HG02870 (cell line): ENCODE measurements around the gene ARHGEF16.

Source experiments
- ATAC-seq: cut with Tn5 transposase; IDR thresholded peaks from one replicate; pipeline ENCODE4 v1.9.1; 2021; ENCODE audit warnings: mild to moderate bottlenecking, moderate library complexity; ENCODE audit not compliant: unreplicated experiment

Gene ARHGEF16

DNA sequence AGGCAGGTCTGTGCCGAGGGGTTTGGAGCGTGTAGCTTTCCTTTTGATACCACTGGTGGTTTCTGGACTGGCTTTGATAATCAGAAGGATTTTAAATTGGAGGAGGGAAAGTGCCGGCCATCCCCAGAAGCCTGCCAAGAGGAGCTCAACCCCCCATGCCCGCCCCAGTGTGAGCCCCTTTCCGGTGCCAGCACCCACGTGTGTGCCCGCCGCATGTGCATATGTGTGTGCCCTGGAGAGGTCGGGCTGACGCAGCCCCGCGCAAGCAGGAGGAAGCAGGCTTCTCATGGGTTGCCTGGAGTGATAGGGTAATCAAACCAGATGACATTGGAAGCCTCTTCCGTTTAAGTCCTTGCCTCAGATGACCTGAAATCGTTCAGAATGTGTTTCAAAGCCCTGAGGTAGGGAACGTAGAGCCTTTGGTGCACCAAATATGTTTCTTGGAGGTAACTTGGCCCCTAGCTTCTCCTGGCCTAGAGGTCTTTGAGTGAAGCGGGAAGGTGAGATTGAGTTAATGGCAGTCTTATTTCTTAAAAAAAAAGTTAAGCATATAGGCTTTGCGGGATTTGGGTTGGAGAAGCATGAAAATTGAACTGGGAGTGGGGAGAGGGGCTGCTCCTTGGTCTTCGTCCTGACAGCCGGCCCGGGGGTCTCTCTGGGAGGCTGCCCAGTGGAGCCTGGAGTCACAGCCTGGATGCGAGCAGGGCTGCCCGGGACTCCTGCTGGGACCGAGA, 34.1 kb upstream of the ARHGEF16 start:
- ATAC-seq, result no peak

DNA sequence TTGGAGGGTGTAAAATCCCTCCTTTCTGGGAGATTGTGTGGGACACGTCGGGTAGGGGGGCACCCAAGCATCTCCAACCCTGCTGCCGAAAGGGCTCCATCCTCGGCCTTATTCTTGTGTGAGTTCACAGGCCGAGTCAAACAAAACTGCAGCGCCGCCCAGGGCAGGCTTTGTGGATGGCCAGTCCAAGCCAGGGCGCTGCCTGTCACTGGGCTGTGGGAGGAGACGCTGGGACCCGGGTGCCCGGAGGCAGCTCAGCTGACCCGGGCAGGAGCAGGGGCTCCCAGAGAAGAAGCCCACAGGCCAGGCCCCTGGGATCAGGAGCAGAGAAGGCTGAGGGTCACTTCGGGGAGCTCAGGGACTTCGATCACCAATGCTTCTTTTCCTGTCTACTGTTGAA, 31.8 kb upstream of the ARHGEF16 start:
- ATAC-seq, result no peak

DNA sequence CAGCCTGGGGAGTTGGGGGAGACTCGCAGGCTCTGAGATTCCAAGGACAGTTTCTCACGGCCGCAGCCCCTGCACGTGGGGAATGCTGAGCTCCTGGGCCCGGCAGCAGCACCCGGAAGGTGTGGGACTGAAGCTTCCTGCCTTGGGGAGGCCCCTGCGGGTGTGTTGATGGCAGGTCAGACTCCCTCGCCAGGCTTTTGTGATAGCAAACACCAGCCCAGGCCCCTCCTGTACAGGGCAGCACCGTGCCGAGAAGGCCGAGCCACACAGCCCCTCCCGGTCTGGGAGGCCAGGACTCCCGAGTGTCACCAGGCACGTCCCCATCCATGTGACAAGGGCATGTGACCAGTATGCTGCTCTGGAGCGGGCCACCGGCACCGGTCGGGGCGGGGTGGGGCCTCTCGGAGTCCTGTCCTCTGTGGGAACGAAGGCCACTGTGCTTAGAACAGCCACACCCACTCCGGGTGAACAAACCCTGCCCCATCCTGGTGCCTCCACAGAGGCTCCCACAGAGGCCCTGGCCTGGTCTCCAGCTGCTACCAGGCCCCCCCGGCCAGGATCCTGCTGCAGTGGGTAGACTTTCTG, 31.1 kb upstream of the ARHGEF16 start:
- ATAC-seq, result no peak

DNA sequence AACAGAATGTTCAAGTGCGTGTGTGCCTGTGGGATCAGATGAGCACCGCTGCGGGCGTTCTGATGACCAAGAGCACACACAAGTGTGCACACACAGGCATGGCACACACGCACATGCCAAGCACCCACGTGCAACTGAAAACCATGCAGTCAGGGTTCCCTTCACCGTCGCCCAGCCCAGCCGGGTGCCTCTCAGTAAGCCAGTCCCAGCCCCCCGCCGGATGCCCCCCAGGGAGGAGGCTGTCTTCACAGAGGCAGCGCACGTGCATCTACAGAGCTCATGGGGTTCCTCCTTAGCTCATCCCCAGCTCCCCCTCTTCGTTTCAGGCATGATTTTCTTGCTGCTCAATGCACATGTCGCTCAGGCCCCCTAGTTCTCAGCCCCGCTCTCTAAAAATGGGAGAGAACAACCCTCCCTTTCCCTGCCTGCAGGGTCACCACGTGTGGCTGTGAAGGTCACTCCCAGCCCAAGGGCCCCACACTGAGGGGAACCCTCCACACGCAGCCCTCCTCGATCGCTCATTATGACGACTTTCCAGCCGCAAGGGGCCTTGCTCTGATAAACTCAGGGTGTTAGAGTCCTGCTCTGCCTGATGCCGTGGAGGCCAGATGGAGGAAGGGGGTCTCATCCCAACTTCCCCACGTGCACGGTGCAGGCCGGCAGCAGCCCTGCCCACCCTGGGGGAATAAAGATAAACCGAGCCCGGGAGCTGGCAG, 30.4 kb upstream of the ARHGEF16 start:
- ATAC-seq, result no peak

DNA sequence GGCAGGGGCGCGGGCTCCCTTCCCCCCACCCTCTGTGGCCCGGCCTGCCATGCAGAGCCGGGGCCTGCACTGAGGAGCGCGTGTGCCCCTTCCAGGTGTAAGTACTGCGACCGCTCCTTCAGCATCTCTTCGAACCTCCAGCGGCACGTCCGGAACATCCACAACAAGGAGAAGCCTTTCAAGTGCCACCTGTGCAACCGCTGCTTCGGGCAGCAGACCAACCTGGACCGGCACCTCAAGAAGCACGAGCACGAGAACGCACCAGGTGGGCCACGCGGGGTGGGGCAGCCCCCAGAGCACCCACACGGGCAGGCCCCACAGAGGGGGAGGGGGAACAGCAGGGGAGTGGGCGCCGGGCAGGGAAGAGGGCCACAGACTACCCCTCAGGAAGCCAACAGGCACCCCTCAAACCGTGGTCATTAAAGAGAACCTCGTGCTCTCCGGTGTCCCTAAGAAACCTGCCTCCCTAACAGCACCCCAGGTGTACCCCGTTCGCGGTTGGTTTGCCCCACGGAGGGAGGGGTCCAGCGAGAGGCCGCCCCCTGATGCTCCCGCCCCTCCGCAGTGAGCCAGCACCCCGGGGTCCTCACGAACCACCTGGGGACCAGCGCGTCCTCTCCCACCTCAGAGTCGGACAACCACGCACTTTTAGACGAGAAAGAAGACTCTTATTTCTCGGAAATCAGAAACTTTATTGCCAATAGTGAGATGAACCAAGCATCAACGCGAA, 28.8 kb upstream of the ARHGEF16 start:
- ATAC-seq, result no peak

DNA sequence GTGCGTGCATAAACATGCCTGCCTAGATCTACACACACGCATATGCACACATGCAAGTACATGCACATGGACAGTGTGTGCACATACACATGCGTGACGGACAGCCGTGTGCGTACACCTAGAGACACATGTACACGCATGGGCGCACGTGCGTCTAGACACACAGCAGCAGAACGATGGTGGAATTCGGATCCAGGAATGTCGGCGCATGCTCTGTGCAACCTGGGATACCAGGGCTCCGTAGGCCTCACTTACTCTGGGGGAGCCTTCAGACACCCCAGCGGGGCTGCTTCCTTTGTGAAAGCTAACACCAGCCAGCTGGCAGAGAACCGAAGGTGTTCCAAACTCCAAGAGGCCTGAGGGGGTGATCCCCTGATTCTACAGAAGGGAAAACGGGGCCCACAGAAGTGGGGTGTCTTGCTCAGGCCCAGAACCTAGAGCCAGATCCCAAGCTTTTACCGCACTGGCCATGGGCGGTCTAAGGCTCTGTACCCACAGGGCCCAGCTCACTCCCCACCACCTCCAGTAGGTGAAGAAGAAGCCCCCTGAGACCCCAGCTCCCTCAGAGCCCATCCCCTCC, 27.4 kb upstream of the ARHGEF16 start:
- ATAC-seq, result no peak

DNA sequence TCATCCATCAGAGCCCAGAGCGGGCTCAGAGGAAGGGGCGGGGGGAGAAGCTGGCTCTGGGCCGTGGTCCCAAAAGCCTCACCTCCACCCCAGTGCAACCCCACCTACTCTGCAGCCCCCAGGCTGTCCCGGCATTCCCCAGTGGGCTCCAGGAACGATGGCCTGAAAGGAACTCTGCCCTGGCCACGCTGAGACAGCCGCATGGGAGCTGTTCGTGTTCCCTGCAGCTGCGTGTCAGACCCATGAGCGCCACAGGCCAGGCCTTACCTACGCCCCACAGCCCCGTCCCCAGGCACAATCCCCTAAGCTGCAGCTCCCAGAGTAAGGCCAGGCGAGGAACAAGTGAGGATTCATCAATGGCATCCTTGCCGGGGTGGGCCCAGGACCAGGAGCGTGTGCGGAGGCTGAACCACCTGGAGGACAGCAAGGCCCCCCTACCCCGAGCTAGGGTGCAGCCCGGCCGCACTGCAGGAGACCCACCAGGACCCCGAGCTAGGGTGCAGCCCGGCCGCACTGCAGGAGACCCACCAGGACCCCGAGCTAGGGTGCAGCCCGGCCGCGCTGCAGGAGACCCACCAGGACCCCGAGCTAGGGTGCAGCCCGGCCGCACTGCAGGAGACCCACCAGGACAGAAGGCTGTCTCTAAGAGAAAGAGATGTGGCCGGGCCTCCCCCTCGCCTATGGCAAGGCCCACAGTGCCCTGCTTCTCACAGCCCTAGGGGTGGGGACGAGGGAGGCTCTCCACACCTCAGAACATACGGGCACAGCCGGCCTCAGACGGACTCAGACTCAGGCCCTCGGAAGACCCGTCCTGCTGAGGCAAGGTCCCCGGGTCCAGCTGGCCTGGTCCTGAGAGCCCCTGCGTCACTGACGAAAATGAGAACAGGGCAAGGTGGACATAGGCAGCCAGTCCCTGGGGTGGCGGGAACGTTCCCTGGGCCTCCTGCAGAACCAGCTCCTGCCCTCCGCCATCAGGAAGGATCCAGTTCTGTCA, 26.5 kb upstream of the ARHGEF16 start:
- ATAC-seq, result no peak

DNA sequence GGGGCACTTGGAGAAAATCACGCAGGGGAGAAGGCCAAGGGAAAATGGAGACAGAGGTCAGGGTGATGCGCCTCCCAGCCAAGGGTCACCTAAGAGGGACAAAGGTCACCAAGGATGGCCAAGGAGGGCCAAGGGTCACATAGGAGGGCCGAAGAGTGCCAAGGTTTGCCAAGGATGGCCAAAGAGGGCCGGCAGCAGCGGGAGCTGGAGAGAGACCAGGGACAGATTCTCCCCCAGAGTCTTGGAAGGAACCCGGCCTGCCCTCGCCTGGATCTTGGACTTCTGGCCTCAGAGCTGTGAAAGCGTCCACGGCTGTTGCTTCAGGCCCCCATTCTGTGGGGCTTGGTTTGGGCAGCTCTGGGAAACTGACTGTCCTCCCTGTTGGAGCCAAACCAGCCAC, 25.6 kb upstream of the ARHGEF16 start:
- ATAC-seq, result no peak

DNA sequence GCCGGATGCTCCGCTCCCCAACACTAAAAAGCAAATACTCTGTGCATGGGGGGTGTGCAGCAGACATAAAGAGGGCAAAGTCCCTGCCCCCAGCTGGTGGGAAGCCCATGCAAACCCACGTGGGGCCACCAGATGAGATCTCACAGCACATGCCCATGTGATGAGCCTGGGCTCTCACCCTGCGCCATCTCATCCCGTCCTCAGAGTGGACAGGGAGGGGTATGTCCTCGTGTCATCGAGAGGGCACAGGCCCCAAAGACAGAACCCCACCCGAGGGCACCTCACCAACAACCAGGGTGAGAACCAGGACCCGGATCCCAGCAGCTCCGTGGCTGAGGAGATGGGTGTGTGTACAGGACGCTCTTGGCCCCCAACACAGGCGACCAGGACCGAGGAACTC, 25.1 kb upstream of the ARHGEF16 start:
- ATAC-seq, result no peak

DNA sequence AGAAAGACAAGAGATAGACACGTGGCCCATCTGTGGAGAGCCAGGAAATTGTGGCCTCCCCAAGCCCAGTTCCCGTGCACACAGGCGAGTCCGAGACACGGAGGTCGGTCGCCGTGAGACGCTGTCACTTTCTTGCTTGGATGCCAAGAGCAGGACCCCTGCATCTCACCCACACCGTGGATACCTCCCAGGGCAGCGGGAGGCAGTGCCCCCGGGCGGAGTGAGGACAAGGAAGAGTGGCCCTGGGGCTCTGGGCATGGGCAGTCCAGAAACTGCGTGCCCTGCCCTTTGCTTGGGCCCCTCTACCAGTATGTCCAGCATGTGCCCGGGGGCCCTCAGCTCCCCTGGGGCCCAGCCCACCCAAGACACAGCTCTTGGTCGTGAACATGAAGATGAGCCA, 24.7 kb upstream of the ARHGEF16 start:
- ATAC-seq, result no peak

DNA sequence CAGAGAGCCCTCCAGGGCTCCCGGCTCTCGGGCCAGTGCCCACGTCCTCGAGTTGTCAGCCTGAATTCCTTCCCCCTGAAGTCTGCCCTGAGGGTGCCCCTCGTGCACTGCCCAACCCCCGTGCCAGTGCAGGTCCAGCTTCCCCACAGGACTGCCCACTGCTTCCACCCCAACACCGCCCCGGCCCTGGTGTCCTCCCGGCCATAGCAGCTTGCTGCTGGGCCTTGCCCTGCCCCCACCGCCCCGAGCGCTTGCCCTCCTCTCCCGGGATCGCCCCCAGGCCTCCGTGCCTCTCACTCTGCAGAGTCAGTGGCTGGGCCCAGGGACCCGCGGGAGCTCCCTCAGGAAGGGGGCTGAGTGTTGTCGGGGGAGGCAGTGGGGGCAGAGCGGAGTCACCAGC, 24.1 kb upstream of the ARHGEF16 start:
- no peak for ATAC-seq

DNA sequence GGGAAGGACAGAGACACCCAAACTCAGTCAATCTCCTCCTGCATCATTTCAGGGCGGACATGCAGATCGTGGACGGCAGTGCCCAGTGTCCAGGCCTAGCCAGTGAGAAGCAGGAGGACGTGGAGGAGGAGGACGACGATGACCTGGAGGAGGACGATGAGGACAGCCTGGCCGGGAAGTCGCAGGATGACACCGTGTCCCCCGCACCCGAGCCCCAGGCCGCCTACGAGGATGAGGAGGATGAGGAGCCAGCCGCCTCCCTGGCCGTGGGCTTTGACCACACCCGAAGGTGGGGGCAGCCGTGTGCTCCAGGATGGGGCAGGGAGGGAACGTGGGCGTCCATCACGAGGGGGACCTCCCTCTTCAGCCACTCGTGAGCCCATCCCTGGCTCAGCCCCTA, 23.6 kb upstream of the ARHGEF16 start:
- ATAC-seq, result no peak

DNA sequence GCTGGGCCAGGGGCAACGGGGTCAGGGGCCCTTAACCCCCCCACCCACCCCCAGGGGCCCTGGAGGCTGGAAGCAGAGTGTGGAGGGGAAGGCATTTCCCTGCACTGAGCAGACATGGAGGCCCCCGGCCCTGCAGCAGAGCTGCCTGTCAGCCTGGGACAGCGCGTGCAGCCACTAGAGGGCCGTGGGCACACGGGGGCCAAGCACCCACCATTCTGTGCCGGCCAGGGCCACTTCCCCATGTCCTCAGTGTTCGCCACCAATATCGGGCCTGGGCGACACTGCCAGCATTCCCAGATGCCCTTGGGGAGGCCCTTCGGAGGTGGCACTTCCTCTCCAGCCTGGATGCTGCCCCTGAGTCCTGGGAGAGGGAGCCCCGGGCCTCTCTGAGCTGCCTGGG, 23.2 kb upstream of the ARHGEF16 start:
- ATAC-seq, result no peak

DNA sequence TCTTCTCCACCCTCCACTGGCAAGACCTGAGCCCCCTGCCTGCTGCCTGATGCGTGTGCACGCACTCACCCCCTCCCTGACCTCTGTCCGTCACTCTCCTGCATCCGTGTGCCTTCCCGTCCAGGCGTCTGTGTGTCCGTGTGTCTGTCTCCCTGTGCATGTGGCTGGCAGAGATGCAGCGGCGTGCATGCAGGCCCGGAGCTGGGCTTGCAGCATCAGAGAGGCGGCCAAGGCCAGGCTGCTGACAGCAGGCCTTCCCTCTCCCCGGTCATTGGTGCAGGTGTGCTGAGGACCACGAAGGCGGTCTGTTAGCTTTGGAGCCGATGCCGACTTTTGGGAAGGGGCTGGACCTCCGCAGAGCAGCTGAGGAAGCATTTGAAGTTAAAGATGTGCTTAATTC, 22.8 kb upstream of the ARHGEF16 start:
- no peak for ATAC-seq

DNA sequence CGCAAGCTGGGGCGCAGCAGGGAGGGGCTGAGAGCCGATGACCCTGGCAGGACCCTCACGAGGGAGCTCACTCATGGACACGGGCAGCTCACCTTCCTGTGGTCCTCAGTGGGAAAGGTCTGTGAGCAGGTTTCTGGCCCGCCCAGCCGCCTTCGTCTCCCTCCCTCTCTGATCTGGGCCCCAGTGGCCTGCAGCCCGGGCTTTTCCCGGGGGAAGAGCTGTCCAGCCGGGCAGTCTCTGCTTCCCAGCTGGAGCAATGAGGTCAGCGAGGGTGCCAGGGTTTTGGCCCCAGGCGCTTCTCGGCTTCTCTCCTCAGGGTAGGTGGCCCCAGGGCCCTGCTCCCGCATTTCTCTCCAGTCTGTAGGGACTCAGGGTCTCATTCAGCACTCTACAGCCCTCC, 22.2 kb upstream of the ARHGEF16 start:
- no peak for ATAC-seq

DNA sequence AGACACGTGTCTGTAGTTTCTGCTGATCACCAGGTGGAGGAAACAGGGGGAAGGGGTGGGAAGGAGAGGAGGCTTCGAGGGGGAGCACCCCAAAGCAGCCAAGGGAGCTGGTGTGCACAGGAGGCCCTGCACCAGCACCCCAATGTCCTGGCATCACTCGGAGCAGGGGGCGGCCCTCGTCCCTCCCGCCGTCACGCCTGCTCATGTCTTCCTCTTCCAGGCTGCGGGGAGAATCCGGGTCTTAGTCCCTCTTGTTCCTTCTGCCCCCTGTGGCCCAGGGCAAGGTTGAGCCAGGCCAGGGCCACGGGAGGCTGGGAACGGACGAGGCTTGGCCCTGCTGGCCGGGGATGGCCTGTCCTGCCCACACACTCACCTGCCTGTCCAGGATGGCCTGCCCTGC, 21.4 kb upstream of the ARHGEF16 start:
- no peak for ATAC-seq

DNA sequence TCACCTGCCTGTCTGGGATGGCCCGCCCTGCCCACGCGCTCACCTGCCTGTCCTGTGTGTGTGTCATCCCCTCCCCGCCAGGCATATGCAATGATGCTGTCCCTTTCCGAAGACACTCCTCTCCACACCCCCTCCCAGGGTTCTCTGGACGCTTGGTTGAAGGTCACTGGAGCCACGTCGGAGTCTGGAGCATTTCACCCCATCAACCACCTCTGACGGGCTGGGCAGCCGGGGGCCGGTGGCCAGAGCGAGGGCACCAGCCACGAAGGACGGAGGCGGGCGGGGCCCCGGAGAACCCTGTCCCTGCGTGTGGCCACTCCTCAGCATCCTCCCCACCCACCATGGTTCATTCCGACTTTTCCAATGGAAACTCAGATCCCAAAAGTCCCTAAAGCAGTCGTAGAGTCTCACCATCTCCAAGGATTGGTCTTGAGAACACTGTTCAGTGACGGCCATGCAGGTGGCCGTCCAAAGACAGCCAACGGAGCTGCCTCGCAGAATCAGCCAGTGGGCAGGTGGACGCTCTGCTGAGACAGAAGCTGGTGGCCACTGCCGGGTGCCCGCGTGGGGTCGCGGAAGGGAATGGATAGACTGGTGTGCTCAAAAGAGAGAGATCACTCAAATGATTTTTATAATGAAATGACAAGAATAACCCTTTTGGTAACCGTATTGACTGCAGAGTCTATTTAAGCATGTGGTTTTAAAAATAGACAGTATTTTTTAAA, 20.7 kb upstream of the ARHGEF16 start:
- no peak for ATAC-seq

DNA sequence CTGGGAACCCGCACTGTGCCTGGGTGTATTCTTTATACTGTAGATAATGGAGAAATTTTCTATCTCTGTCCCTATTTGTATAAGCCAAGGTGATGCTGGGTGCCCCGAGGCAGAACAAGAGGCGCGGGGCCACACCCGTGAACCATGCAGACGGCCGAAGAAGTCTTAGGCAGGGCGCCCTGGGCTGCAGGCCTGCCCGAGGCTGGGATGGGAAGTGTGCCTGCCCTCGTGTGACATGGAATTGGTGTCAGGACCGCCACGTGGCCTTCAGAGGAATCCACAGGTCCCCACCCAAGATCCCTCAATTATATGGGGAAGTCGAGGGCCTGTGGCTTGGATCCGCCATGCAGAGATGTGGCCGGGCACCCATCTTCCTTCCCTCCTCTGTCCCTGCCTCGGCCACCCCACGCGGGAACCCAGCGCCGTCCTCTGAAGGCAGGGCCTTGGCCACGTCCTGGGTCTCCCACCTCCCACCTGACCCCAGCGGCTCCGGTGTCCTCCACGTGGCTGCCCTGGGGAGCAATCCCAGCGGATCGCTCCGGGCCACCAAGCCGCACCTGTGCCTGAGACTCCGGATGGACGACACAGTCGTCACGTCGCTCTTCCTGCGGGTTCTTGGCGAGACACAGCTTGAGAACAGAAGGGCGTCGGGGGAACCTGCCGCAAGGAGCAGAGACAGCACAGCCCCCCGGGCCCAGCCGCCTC, 19.9 kb upstream of the ARHGEF16 start:
- ATAC-seq, result no peak

DNA sequence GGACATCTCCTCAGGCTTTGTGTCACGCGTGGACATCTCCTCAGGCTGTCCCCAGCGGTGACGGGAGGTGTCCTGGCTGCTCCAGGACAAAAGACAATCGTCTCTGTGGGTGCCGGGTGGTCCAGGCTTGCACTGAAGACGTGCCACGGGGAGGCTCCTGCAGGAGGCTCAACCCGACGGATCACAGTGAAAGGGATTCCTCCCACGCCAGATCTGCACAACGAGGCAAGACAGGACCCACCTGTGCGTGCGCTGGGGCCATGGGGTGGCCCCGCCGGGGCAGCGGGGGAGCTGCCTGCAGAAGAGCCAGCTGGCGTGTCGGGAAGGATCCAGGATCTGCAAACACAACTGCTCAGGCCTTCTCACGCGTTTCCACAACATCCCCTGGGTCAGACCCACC, 18.8 kb upstream of the ARHGEF16 start:
- ATAC-seq, result no peak
